Vagina (tissue), 2 donors: ENCODE measurements around the gene FAM81B.

ENCODE experiments used
- CTCF ChIP-seq, 3 experiments: fragments of 450-650 bp in 2 of 3; fragments of 200-600 bp in 1 of 3; sonication (generic) in 1 of 3; IDR thresholded peaks; one replicate each; pipeline ENCODE4 v1.5.1; 2017 to 2019; ENCODE audit warnings: antibody characterized with exemption in 3 of 3, mild to moderate bottlenecking in 2 of 3, moderate library complexity in 2 of 3
- POLR2A ChIP-seq, 2 donors: fragments of 450-650 bp; IDR thresholded peaks; one replicate each; pipeline ENCODE4 v1.6.1; 2017; ENCODE audit warnings: antibody characterized with exemption in 2 of 2, mild to moderate bottlenecking in 2 of 2, moderate library complexity in 2 of 2
- POLR2AphosphoS5 ChIP-seq, 2 donors: sonication (generic); formaldehyde crosslinking; IDR thresholded peaks; one replicate each; pipeline ENCODE4 v1.9.0; 2017; ENCODE audit warnings: antibody characterized with exemption in 2 of 2, mild to moderate bottlenecking in 2 of 2, low read depth in 1 of 2; ENCODE audit not compliant: insufficient read depth in 1 of 2

GRCh38 chr5:95411474-95411873 is 20.3 kb downstream of the FAM81B start:
- TF ChIP-seq CTCF (IDR thresholded peaks at IDR 0.05), result no peak
- no peak for TF ChIP-seq POLR2A (IDR thresholded peaks at IDR 0.05)
- TF ChIP-seq POLR2AphosphoS5 (IDR thresholded peaks at IDR 0.05; ENCODE audit: insufficient read depth in 1 of 2, low read depth in 1 of 2), result no peak
